HG03175 (cell line): ENCODE results near the gene NDST4.

Experiments used
- ATAC-seq: cut with Tn5 transposase; IDR thresholded peaks from one replicate; pipeline ENCODE4 v1.9.1; 2021; ENCODE audit warnings: mild to moderate bottlenecking, moderate library complexity; ENCODE audit not compliant: unreplicated experiment

Gene NDST4

DNA sequence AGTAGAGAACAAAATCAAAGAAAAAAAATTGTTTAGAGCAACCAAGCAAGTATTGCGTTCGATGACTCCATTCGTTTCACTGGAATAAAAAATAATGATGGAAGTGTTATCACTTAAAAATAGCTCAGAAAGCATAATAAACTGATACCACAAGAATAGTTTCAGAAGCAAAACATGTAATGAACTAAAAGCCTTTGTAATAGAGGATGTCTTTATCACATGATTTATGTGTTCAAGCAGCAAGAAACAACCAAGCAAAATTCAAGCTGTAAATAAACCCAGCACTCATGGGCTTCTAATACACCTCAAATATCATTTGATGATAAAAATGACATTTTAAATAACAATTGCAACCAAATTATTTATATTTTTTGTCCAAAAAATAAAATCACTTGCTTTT is 192.2 kb downstream of the NDST4 start:
- no peak for ATAC-seq

DNA sequence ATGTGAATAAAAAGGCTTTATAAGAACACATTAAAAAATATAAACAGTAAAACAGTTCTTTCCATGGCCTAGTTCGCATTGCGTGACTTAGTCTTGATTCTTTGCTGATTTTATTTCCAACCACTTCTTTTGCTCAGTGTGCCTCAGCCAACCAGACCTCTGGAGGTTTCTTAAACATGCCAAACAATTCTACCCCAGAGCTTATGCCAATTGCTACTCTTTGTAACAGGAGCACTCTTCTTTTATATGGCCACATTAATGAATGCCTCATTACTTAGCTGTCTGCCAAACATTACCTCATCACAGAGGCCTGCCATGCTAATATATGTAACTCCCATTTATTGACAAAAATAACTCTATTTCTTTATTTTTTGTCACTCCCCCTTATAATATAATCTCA is 202.3 kb downstream of the NDST4 start:
- no peak for ATAC-seq

DNA sequence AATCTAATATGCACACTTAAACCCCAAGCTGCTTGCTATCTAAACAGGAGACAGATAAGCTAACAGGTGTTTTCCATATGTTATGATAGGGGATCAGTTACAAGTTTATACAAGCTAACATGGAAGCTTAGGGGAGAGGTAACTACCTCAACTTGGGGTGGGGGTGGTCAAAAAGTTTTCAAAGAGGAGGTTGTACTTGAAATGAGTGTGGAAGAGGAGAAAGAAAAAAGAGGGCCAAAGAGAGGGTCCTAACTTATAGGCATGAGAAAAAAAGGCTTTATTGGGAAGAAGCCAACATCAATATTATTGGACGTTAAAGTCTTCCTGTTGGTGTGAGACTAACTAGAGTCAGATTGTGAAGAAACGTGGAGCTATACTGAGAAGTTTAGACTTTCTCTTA is 205.9 kb downstream of the NDST4 start:
- no peak for ATAC-seq

DNA sequence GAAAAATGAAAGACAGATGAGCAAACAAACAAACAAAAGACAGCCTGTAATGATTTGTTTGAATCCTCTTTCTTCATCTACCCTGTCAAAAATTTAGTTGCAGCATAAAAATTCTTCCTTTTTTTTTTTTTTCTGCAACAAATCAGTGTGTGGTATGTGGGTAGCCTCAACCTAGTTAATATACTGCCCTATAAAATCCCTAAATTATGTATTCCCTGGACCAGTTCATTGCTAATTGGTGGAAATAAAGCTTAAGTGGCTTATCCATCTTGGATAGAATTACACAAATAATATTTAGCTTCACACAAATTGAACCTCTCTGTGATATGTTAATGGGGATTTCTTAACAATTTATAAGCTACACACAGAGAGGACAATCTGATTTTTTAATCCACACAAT is 208.4 kb downstream of the NDST4 start:
- no peak for ATAC-seq

DNA sequence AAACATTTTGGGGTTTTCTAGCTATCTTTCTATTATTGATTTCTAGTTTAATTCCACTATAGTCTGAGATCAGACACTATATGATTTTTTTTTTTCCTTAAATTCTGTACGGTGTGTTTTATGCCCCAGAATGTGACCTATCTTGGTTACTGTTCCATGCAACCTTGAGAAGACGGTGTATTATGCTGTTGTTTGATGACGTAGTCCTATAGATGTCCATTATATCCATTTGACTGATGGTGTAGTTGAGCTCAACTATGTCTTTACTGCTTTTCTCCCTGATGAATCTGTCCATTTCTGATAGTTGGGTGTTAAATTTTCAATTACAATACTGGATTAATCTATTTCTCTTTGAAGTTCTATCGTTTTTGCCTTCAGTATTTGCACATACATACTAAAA is 212.5 kb downstream of the NDST4 start:
- ATAC-seq, result no peak

DNA sequence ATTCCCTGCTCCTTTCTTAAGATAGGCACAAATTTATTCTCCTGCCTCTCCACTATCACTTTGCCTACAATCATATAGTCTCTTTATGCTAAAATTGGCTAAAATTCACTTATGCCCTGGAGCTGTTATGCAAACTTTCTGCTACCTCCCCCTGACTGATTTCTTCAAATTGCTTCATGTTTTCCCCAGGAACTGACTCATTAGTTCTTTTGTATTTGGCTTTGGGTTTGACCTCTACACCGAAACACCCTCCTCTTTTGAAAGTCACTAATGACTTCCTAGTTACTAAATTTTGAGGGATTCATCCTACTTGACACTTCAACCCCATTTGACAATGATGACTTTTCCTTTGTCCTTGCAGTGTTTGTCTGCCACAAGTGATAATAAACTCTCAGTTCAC is 222.6 kb downstream of the NDST4 start:
- ATAC-seq, result no peak

DNA sequence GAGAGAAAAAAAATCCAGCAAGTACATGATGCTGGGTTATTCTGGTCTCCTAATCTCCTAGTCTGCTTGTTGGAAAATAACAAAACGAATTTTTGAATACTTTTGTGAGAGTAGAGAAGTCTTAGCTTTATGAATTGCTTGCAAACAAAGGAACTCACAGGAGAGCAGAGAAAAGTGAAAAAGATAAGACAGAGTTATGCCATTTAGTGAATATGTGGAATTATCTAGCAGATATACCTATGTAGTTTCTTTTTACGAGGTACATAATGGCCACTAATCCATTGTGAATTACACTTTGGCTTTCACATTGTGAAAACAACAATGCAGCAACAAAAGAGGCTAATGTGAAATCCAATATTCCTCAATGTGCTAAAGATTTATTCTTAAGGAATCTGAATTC is 226.7 kb downstream of the NDST4 start:
- ATAC-seq, result no peak

DNA sequence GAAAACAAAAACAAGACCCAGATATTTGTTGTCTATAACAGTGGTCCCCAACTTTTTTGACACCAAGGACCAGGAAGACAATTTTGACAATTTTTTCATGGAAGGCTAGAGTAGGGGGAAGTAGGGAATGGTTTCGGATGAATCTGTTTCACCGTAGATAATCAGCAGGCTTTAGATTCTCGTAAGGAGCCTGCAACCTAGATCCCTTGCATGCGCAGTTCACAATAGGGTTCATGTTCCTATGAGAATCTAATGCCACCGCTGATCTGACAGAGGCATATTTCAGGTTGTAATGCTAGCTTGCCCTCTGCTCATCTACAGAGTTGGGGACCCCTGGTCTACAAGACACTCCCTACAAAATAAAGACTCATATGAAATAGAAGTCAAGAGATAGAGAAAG is 229.8 kb downstream of the NDST4 start:
- no peak for ATAC-seq

DNA sequence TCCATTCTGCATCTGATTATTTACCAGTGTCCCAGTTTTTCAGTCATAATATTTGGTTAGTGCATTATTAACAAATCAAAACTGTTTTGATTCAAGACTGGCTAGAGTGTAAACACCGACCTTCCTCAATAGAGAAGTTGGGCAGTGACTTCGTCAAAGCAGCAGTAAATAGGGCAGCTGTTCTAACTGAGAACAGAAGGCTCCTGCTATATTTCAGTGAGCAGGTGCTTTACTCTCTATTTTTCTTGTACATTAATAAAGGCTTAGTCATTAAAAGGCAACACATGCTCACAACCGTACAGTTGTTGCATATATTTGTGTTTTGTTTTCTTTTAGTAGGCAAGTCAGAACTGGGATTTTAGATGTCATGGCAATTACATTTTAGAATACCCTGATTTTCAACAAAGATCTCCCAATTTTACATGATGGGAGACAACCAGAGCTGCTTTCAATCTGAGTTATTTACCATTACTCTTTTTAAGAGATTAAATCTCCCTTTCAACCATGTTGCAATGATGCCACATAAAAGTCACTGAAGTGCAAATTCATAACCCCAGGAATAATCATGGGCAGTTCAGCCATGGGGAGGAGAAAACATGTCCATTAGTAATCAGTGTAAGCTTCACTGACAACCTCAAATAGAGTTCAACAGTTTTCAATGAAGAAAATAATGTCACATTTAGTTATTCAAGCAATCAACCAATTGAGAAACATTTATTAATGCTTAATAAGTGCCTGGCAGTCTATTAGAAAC is 233.3 kb downstream of the NDST4 start:
- ATAC-seq, result no peak

DNA sequence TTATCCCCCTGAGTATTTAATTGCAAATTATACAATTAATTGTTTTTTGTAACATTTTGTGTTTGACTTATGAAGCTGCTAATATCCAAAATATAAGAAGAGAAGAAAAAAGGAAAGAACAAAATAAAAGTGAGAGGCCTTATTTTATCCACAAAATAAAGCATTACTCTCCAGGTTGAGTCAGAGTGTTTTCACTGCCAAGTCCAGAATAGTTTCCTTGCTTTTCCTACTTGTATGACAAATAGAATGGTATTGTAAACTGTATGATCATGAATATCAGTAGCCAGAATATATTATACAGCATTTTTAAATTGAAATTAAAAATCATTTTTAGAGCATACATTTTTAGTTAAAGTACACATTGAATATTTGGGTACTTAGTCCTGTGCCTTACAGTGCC is 237.8 kb downstream of the NDST4 start:
- no peak for ATAC-seq

DNA sequence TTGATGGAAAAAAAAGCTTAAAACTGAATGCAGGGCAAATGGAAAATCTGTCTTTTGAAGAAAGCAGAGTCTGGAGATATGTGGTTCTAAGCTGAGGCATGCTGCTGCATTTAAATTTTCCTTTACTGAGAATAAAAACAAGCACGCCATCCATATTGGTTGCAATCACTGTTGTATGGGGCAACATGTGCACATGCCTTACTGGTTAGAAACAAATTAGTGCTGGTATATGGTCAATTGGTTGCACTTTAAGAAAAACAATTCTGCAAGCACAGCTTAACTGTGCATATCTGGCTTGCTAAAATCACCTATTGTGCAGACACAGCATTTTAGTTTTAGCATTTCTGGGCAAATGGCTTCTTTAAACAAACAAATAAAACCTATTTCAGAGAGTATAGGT is 239.1 kb downstream of the NDST4 start:
- ATAC-seq, result no peak

DNA sequence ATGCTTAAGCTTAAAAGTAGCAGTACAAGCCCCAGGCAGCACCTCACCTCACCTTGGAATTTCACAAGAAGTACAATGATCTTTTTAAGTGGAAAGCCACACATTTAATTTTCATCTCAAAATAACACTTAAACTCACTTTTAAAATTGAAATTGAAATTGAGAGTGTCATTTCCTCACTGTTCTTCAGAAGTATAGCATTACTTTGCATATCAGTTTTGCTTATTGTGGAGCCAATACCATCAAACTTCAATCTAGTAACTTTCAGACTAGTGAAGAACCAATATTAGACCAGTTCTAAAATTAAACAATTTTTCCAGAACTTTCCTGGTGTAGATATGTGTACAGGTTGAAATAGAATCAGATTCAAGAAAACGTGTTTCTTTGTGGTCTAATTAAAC is 242.4 kb downstream of the NDST4 start:
- ATAC-seq, result no peak

DNA sequence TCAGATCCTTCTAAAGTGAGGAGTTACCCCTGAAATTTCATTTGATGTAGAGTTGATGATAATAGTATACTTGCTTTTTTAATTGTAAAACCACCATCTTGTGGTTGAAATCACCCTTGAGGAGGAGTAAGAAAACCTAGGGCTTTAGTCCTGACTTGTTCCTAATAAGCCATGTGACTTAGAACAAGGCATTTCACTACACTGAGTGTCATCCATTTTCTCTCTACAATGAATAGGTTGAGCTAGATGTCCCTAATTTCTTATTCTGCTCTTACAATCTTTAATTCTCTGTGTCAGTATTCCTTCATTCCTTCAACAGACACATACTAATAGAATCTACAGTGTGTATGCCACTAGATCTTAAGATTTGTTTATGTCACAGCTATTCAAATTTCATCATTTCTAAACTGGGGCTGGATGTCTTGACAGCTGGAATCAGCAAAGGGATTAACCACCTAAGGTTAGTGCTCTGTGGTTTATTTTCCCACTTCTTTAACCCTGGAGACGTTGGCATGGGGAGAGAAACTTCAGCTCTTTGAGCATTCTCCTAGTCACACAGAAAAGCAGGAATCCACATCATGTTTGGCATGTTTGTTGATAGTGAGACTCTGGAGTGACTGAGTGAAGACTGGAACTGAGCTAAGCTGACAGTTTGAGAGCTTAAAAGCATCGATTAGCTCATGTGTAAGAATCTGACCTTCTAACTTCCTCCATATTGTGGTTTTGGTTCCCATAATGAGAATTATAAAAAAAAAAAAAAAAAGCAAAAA is 246.3 kb downstream of the NDST4 start:
- peak; percentile 52 for ATAC-seq

DNA sequence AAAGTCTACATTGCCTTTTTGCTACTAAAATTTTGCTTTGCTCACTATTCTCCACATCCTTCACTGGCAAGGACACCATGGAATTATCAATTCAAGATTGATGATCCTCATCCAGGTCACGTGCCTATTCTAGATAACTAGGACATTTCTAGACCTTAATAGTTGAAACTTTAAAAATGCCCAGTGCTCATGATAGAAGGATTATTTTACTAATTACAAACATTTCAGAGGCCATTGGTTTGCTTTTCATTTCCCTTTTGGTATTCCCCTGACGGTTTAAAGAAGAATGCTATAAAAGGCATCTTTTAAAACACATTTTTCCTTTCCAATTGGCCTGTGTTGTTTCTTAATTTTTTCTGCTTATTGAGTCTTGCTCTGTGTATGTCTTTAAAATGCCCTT is 249.4 kb downstream of the NDST4 start:
- no peak for ATAC-seq

DNA sequence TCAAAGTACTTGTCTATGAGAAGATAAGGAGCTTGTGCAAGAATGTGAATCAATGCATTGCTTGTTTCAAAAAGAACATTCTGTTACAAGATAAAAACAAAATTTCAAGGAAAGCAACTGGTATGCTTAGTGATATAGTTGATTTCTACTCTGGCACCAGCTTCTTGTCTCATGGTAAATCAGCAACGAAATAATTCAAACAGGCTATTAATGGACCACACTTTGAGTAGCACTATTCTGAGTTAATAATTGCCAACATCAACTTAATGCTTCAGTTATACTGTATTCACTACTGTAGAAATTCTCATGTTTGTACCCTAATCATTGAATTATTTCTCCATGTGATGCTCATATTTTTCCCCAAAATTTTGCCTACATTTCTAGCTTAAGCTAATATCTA is 252.6 kb downstream of the NDST4 start:
- ATAC-seq, result no peak

DNA sequence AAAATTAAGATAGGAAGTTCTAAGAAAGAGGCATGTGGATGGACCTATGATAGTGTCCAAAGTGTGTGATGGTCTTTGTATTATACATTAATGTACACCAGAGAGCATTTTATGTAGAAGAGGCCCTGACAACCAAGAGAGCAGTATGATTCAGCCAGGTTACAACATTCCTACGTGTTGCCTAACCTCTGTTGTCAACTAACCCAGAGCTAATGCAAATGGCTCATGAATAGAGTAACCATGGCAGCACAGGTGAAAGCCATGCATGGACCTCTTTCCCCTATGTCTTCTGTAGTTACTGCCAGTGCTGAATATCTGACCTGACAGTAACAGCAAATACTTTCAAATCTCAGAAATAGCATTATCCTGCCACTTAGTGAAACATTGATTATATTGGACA is 255.6 kb downstream of the NDST4 start:
- no peak for ATAC-seq

DNA sequence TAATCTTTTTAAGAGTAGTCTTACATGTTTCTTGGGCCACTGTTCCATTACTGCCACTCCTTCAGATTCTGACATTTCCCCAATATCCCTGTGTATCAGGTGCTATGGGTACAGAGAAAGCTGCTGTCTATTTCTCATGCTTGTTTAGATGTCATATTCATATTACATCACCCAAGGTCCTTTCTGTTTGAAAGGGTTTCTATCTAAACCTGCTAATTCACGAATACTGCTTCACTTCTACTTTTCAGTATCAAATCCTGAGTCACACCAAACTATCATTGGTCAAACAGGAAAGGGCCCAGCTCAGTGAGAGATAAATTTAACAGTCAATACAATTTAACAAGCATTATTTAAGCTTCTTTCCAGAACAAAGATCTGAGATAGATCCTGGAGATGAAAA is 273.4 kb downstream of the NDST4 start:
- ATAC-seq, result no peak

DNA sequence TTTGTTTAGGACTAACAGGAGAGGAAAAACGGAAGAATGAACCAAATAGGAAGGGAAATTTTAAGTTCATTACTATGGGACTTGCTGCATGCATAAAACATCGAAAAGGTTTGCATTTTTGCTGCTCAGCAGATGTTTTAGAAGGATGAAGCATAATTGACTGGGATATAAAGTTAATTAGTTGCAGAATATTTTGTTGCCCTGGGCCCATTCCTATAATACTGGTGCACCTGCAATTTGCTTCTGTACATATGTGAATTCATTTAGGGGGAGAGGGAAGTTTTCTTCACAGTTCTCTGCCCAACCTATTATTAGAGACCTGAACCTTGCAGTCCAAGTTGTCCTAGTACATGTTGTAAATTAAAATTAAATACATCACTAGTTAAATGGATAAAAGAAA is 282.8 kb downstream of the NDST4 start:
- no peak for ATAC-seq

DNA sequence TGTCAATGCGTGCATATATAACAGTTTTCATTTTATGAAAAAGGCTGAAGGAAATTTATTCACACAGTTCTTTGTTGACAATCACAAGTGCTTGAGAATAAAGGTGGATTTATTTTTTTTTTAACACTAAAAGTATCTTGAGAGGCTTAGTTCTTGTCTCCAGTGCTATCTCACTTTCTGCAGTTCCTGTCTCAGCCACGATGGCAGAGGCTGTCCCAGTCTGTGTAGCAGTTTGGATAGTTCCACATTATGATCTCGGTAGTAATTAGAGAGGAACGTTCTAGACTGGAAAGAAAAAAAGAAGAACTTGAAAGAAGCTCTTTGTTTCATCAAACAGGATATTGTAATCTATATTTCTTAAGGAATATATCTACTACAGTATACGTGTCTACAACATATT is 285.8 kb downstream of the NDST4 start:
- no peak for ATAC-seq

DNA sequence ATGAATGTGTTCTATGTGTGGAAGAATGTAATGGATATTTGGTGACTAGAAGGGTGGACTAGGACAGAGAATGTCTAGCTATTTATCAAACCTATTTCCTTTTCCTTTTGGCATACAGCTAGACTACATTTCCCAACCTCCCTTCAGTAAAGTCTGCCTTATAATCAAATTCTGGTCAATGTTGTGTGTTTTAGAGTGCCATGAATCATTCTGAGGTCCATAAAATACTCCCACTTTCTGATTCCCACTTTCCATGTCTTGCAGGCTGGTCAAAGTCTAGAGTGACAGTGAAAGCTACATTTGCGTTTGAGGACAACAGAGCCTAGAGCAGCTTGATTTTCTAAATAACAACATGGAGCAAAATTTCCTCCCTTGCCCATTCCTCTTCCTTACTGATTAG is 297.7 kb downstream of the NDST4 start:
- ATAC-seq, result no peak

DNA sequence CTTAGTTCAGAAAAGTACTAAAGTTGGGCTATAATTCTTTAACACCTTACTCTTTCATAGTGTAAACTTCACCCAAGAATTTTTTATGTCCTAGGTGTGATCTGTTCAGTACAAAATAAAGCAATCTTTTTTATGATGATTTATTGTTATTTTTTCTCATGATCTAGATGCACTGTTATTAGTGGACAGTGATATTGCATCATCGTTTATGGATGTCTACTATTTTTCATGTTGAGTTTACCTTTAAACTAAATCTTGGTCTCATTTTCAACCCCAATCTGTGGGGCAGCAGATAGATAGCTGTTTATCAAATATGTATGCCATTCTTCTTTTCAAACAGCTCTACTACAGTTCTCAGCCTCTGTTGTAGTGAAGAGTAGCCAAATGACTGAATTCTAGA is 299.5 kb downstream of the NDST4 start:
- no peak for ATAC-seq

DNA sequence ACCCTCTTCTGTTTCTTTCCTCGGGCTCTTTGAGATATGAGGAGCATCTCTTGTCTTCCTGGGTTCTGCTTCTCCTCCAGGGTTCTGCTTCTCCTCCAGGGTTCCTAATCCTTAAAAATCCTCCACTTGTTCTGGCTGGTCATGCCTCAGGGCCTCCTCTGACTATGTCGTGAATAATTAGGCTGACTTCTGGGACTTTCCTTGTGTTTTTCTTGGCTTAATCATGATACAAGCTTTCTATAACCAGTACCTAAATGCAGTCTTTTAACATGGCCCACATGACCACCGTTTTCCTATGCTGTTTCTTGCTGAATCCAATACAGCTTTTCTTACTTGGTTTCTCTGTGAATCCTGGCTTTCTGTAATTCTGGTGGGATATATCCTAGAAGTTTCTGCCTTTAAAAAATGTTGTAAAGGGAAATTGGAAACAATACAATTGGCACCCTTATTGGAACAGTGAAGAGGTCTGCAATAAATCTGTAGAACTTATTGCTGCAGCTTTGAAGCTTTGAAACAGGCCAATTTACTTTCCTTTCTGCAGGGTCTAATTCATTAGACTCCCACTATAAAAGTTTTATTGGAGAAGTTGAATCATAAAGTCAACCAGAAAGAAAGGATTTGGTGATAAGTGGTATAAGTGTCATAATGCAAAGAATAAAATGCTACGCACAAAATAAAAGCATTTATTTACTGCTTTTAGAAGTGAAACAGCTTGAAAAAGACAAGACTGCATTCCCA is 301.7 kb downstream of the NDST4 start:
- ATAC-seq, result no peak
